DOHH2 (cell line): ENCODE data around the gene USP9X.
"Not testable (repeated sequence)": the region's sequence is repeated elsewhere in the genome, so short reads cannot be mapped to it uniquely, and the experiment has no call there.

Source experiments
- H3F3A ChIP-seq: fragments of 200-600 bp; sonication (generic), shearing (Covaris generic); 2 replicates; pipeline ENCODE4 v1.6.0; 2016; ENCODE audit warnings: antibody characterized with exemption, mild to moderate bottlenecking; ENCODE audit not compliant: control insufficient read depth, insufficient read depth
- H3K27ac ChIP-seq: fragments of 200-600 bp; sonication (generic); 2 replicates; pipeline ENCODE4 v1.5.1; 2014; ENCODE audit warnings: low read depth, mild to moderate bottlenecking, low read length, moderate library complexity
- H3K27me3 ChIP-seq: fragments of 200-600 bp; sonication (generic); 2 replicates; pipeline ENCODE4 v1.6.1; 2014; ENCODE audit warnings: mild to moderate bottlenecking, low read length, mixed read lengths; ENCODE audit not compliant: control insufficient read depth
- H3K36me3 ChIP-seq: fragments of 200-600 bp; sonication (generic); 2 replicates; pipeline ENCODE4 v1.6.1; 2014; ENCODE audit warnings: mild to moderate bottlenecking, low read length, moderate library complexity, mixed read lengths; ENCODE audit not compliant: control insufficient read depth
- H3K4me1 ChIP-seq: fragments of 200-600 bp; sonication (generic); 2 replicates; pipeline ENCODE4 v1.6.1; 2014; ENCODE audit warnings: mild to moderate bottlenecking, low read length, mixed read lengths; ENCODE audit not compliant: control insufficient read depth
- H3K4me2 ChIP-seq: fragments of 200-600 bp; sonication (generic); 2 replicates; pipeline ENCODE4 v1.6.0; 2014; ENCODE audit warnings: mild to moderate bottlenecking, low read length, moderate library complexity
- H3K4me3 ChIP-seq: fragments of 200-600 bp; sonication (generic); 2 replicates; pipeline ENCODE4 v1.5.1; 2014; ENCODE audit warnings: mild to moderate bottlenecking, low read length, mixed read lengths
- H3K79me2 ChIP-seq: fragments of 200-600 bp; sonication (generic); 2 replicates; pipeline ENCODE4 v1.6.1; 2014; ENCODE audit warnings: mild to moderate bottlenecking, low read length, mixed read lengths; ENCODE audit not compliant: control insufficient read depth
- H3K9me2 ChIP-seq: fragments of 200-600 bp; sonication (generic); replicated peaks from 2 replicates; pipeline ENCODE4 v1.6.1; 2014; ENCODE audit warnings: mild to moderate bottlenecking, low read length, mixed read lengths; ENCODE audit not compliant: control insufficient read depth
- H3K9me3 ChIP-seq: fragments of 200-600 bp; sonication (generic); 2 replicates; pipeline ENCODE4 v1.6.1; 2014; ENCODE audit warnings: antibody characterized with exemption, low read length, mixed read lengths; ENCODE audit not compliant: control insufficient read depth, insufficient read depth
- H4K20me1 ChIP-seq: fragments of 200-600 bp; sonication (generic); 2 replicates; pipeline ENCODE4 v1.6.0; 2014; ENCODE audit warnings: low read depth, mild to moderate bottlenecking, antibody characterized with exemption, low read length, moderate library complexity; ENCODE audit not compliant: control insufficient read depth, insufficient read depth
- EZH2phosphoT487 ChIP-seq: fragments of 200-600 bp; sonication (generic); IDR thresholded peaks from 2 replicates; pipeline ENCODE4 v1.6.1; 2017; ENCODE audit warnings: borderline replicate concordance, mild to moderate bottlenecking, antibody characterized with exemption, low read length, moderate library complexity, mixed read lengths
- TF ChIP-seq, protein P1 (sequence below): fragments of 200-600 bp; sonication (generic); IDR thresholded peaks from one replicate; pipeline ENCODE4 v1.5.1; 2014; ENCODE audit warnings: antibody characterized with exemption, mild to moderate bottlenecking, low read depth, low read length; ENCODE audit not compliant: poor library complexity, severe bottlenecking

USP9X gene

GRCh38 chrX:41100200-41100599 is 15.0 kb downstream of the USP9X start:
- Histone ChIP-seq H3K9me3 (no peaks in the 10 kb centered on the region), H3F3A (no peaks in the 10 kb centered on the region), H3K36me3 (no peaks in the 10 kb centered on the region; the same call in 1 of the 2 replicates), H4K20me1 (no peaks in the 10 kb centered on the region), H3K27me3 (no peaks in the 10 kb centered on the region), H3K4me3 (no peak overlapping the region), H3K79me2 (peaks cover 100% of the 10 kb centered on the region), H3K4me1 (peaks cover 2% of the 10 kb centered on the region; the same call in 1 of the 2 replicates), H3K9me2 (no peaks in the 10 kb centered on the region), H3K27ac (no peak overlapping the region), H3K4me2 (no peak overlapping the region)
- no peak for TF ChIP-seq EZH2phosphoT487
- TF ChIP-seq, protein P1, sequence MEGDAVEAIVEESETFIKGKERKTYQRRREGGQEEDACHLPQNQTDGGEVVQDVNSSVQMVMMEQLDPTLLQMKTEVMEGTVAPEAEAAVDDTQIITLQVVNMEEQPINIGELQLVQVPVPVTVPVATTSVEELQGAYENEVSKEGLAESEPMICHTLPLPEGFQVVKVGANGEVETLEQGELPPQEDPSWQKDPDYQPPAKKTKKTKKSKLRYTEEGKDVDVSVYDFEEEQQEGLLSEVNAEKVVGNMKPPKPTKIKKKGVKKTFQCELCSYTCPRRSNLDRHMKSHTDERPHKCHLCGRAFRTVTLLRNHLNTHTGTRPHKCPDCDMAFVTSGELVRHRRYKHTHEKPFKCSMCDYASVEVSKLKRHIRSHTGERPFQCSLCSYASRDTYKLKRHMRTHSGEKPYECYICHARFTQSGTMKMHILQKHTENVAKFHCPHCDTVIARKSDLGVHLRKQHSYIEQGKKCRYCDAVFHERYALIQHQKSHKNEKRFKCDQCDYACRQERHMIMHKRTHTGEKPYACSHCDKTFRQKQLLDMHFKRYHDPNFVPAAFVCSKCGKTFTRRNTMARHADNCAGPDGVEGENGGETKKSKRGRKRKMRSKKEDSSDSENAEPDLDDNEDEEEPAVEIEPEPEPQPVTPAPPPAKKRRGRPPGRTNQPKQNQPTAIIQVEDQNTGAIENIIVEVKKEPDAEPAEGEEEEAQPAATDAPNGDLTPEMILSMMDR: no peak

- no peak overlapping the region for H3K4me3 ChIP-seq
- H3F3A ChIP-seq: no peaks in the 10 kb centered on the region
- no peak overlapping the region for H3K27ac ChIP-seq
- H3K9me3 ChIP-seq: no peaks in the 10 kb centered on the region
- H3K4me1 ChIP-seq: no peaks in the 10 kb centered on the region
- no peak overlapping the region for H3K4me2 ChIP-seq
- H3K27me3 ChIP-seq: no peaks in the 10 kb centered on the region
- H4K20me1 ChIP-seq: no peaks in the 10 kb centered on the region
- TF ChIP-seq, protein P1: no peak
- TF ChIP-seq EZH2phosphoT487: no peak
- peaks cover 100% of the 10 kb centered on the region for H3K79me2 ChIP-seq
- H3K36me3 ChIP-seq: no peaks in the 10 kb centered on the region; the same call in 1 of the 2 replicates
- H3K9me2 ChIP-seq: no peaks in the 10 kb centered on the region
Observed at GRCh38 chrX:41100819-41101218, 15.6 kb downstream of the USP9X start.

GRCh38 chrX:41105005-41105404 is 19.8 kb downstream of the USP9X start:
- no peaks in the 10 kb centered on the region for H3K9me3 ChIP-seq
- no peak overlapping the region for H3K4me3 ChIP-seq
- no peaks in the 10 kb centered on the region for H3F3A ChIP-seq
- no peaks in the 10 kb centered on the region for H3K36me3 ChIP-seq
- H3K9me2 ChIP-seq: no peaks in the 10 kb centered on the region
- H3K79me2 ChIP-seq: peaks cover 99% of the 10 kb centered on the region
- no peak overlapping the region for H3K27ac ChIP-seq
- no peak overlapping the region for H3K4me2 ChIP-seq
- TF ChIP-seq, protein P1: no peak
- TF ChIP-seq EZH2phosphoT487: no peak
- peaks cover 13% of the 10 kb centered on the region for H3K4me1 ChIP-seq
- H3K27me3 ChIP-seq: no peaks in the 10 kb centered on the region
- peaks cover 5% of the 10 kb centered on the region; the same call in 1 of the 2 replicates for H4K20me1 ChIP-seq

DNA sequence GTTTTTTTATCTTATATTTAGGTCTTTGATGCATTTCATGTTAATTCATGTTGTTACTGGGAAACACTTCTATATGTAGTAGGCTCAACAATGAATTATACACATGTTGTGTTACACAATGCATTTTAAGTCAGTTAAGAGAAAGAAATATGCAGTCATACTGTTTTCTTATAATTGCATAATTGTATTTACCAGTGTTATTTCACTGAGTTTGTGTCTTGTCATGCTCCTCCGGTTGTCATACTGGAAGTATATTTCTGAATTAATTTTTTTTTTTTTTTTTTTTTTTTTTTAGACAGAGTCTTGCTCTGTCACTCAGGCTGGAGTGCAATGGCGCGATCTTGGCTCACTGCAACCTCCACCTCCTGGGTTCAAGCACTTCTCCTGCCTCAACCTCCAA is 21.0 kb downstream of the USP9X start:
- H3K4me2 ChIP-seq, H3F3A ChIP-seq, H4K20me1 ChIP-seq, H3K9me3 ChIP-seq, H3K4me3 ChIP-seq, H3K27me3 ChIP-seq, H3K36me3 ChIP-seq, H3K9me2 ChIP-seq, H3K27ac ChIP-seq: not testable (repeated sequence)
- Histone ChIP-seq H3K4me1 (peaks cover 16% of the 10 kb centered on the region), H3K79me2 (peaks cover 99% of the 10 kb centered on the region)
